IPS-15b (cell line): ENCODE results near the gene HMCN1.

Source experiments
- H3K27me3 ChIP-seq: one replicate; pipeline ENCODE4 v1.6.1; 2013; ENCODE audit warnings: low read length; ENCODE audit not compliant: control insufficient read depth, insufficient read depth
- H3K36me3 ChIP-seq: one replicate; pipeline ENCODE4 v1.6.1; 2013; ENCODE audit warnings: low read length; ENCODE audit not compliant: control insufficient read depth, insufficient read depth
- H3K4me1 ChIP-seq: one replicate; pipeline ENCODE4 v1.6.1; 2013; ENCODE audit warnings: mild to moderate bottlenecking, low read length; ENCODE audit not compliant: control insufficient read depth, insufficient read depth
- H3K4me3 ChIP-seq: one replicate; pipeline ENCODE4 v1.5.1; 2013; ENCODE audit warnings: low read depth, low read length
- H3K9ac ChIP-seq: one replicate; pipeline ENCODE4 v1.6.1; 2013; ENCODE audit warnings: low read depth, mild to moderate bottlenecking, low read length
- H3K9me3 ChIP-seq: one replicate; pipeline ENCODE4 v1.6.1; 2013; ENCODE audit warnings: mild to moderate bottlenecking, low read length; ENCODE audit not compliant: control insufficient read depth, insufficient read depth

The HMCN1 gene

GRCh38 chr1:185719021-185719420 is 15.2 kb upstream of the HMCN1 start:
- Histone ChIP-seq H3K36me3 (no peaks in the 10 kb centered on the region), H3K4me3 (no peak overlapping the region), H3K27me3 (no peaks in the 10 kb centered on the region), H3K9ac (no peak overlapping the region), H3K9me3 (no peaks in the 10 kb centered on the region), H3K4me1 (no peaks in the 10 kb centered on the region)

- H3K4me1 ChIP-seq: no peaks in the 10 kb centered on the region
- no peaks in the 10 kb centered on the region for H3K27me3 ChIP-seq
These were observed 13.4 kb upstream of the HMCN1 start for GRCh38 chr1:185720633-185721272.

GRCh38 chr1:185721553-185721952 is 12.6 kb upstream of the HMCN1 start:
- Histone ChIP-seq H3K4me3 (no peak overlapping the region), H3K36me3 (no peaks in the 10 kb centered on the region), H3K27me3 (no peaks in the 10 kb centered on the region), H3K9ac (no peak overlapping the region), H3K9me3 (no peaks in the 10 kb centered on the region), H3K4me1 (no peaks in the 10 kb centered on the region)

More at GRCh38 chr1:185720633-185721272, 13.4 kb upstream of the HMCN1 start:
- Histone ChIP-seq H3K4me3 (no peak overlapping the region), H3K9me3 (no peaks in the 10 kb centered on the region), H3K9ac (no peak overlapping the region), H3K36me3 (no peaks in the 10 kb centered on the region)

GRCh38 chr1:185722098-185722497 is 12.1 kb upstream of the HMCN1 start:
- H3K27me3 ChIP-seq: no peaks in the 10 kb centered on the region
- no peaks in the 10 kb centered on the region for H3K9me3 ChIP-seq
- H3K4me1 ChIP-seq: no peaks in the 10 kb centered on the region
- no peaks in the 10 kb centered on the region for H3K36me3 ChIP-seq
- no peak overlapping the region for H3K4me3 ChIP-seq
- H3K9ac ChIP-seq: no peak overlapping the region

GRCh38 chr1:185727726-185728125 is 6.5 kb upstream of the HMCN1 start:
- Histone ChIP-seq H3K36me3 (no peaks in the 10 kb centered on the region), H3K4me1 (no peaks in the 10 kb centered on the region), H3K4me3 (no peak overlapping the region), H3K9ac (no peak overlapping the region), H3K27me3 (peaks cover 7% of the 10 kb centered on the region), H3K9me3 (no peaks in the 10 kb centered on the region)

- Histone ChIP-seq H3K9me3 (no peaks in the 10 kb centered on the region), H3K4me1 (peaks cover 10% of the 10 kb centered on the region), H3K36me3 (no peaks in the 10 kb centered on the region), H3K4me3 (no peak overlapping the region), H3K9ac (no peak overlapping the region), H3K27me3 (peaks cover 32% of the 10 kb centered on the region)
These were observed 2.7 kb upstream of the HMCN1 start for GRCh38 chr1:185731446-185731845.

- H3K9ac ChIP-seq: no peak overlapping the region
- H3K36me3 ChIP-seq: no peaks in the 10 kb centered on the region
- H3K4me1 ChIP-seq: peaks cover 10% of the 10 kb centered on the region
- H3K9me3 ChIP-seq: no peaks in the 10 kb centered on the region
- H3K4me3 ChIP-seq: no peak overlapping the region
- peaks cover 32% of the 10 kb centered on the region for H3K27me3 ChIP-seq
These were observed 1.2 kb upstream of the HMCN1 start for GRCh38 chr1:185732951-185733350.

- no peaks in the 10 kb centered on the region for H3K36me3 ChIP-seq
- H3K4me1 ChIP-seq: peaks cover 10% of the 10 kb centered on the region
- no peak overlapping the region for H3K9ac ChIP-seq
- H3K27me3 ChIP-seq: peaks cover 32% of the 10 kb centered on the region
- no peaks in the 10 kb centered on the region for H3K9me3 ChIP-seq
- H3K4me3 ChIP-seq: peak overlapping the region; percentile 83
These were observed 924 bp downstream of the HMCN1 start for GRCh38 chr1:185734929-185735700.

GRCh38 chr1:185735701-185736064 is 1.5 kb downstream of the HMCN1 start:
- Histone ChIP-seq H3K9me3 (no peaks in the 10 kb centered on the region), H3K27me3 (peaks cover 32% of the 10 kb centered on the region), H3K4me3 (peak overlapping the region; percentile 83), H3K36me3 (no peaks in the 10 kb centered on the region), H3K9ac (no peak overlapping the region), H3K4me1 (peaks cover 10% of the 10 kb centered on the region)

- Histone ChIP-seq H3K27me3 (peaks cover 10% of the 10 kb centered on the region), H3K36me3 (no peaks in the 10 kb centered on the region), H3K9ac (no peak overlapping the region), H3K9me3 (no peaks in the 10 kb centered on the region), H3K4me1 (peaks cover 10% of the 10 kb centered on the region), H3K4me3 (no peak overlapping the region)
These were observed 5.8 kb downstream of the HMCN1 start for GRCh38 chr1:185739967-185740366.

GRCh38 chr1:185741551-185741950 is 7.4 kb downstream of the HMCN1 start:
- Histone ChIP-seq H3K9me3 (no peaks in the 10 kb centered on the region), H3K9ac (no peak overlapping the region), H3K4me1 (no peaks in the 10 kb centered on the region), H3K27me3 (no peaks in the 10 kb centered on the region), H3K4me3 (no peak overlapping the region), H3K36me3 (no peaks in the 10 kb centered on the region)

- no peaks in the 10 kb centered on the region for H3K36me3 ChIP-seq
- no peak overlapping the region for H3K9ac ChIP-seq
These were observed 8.2 kb downstream of the HMCN1 start for GRCh38 chr1:185742403-185742802.

More at GRCh38 chr1:185742403-185742802, 8.2 kb downstream of the HMCN1 start:
- H3K9me3 ChIP-seq: no peaks in the 10 kb centered on the region
- no peak overlapping the region for H3K4me3 ChIP-seq
- H3K4me1 ChIP-seq: no peaks in the 10 kb centered on the region
- H3K27me3 ChIP-seq: no peaks in the 10 kb centered on the region
